Endothelial cell of umbilical vein (primary cell): ENCODE data around the gene ADORA2B. TPM values are rescaled to one million over a fixed set of nuclear protein-coding genes. Genes with fewer than 3 reads are reported as not detected.

ENCODE experiments used
- BruUV-seq: library from RNA; stranded (reverse); fragments of 400-500 nt; replicated peaks from 2 replicates; lab custom pipeline; 2021; lab: Mats Ljungman, UMichigan
- CTCF ChIA-PET: fragments of 300-600, 350-600 bp; sonication (Branson Sonifier 250); formaldehyde crosslinking; loops from one replicate; lab custom pipeline; 2021; ENCODE audit warnings: antibody characterized with exemption, inconsistent platforms; lab: Charles Lee
- POLR2A ChIA-PET: fragments of 300-600, 350-600 bp; sonication (Branson Sonifier 250); formaldehyde crosslinking; loops from one replicate; lab custom pipeline; 2021; ENCODE audit warnings: antibody characterized with exemption, inconsistent platforms; lab: Charles Lee
- DNase-seq: peaks from one replicate; pipeline ENCODE4 v3.0.0-alpha.2; 2011; ENCODE audit warnings: low read depth, low spot score
- FAIRE-seq: peaks from 2 replicates; lab custom pipeline; 2011; peaks lifted over from hg19 to GRCh38; lab: Jason Lieb, UNC
- H2AFZ ChIP-seq: 2 replicates; pipeline ENCODE4 v1.6.0; 2012; ENCODE audit warnings: low read depth, low read length, control low read depth, inconsistent platforms
- H3K27ac ChIP-seq: 2 replicates; pipeline ENCODE4 v1.5.1; 2011; ENCODE audit warnings: low read depth, mild to moderate bottlenecking, control low read depth, low read length, moderate library complexity; ENCODE audit not compliant: insufficient read depth
- H3K27me3 ChIP-seq, 2 experiments: 2 replicates each; pipeline versions ENCODE4 v1.6.0 to v1.6.1; 2011; ENCODE audit warnings: low read length in 2 of 2, mixed read lengths in 1 of 2; ENCODE audit not compliant: control insufficient read depth in 2 of 2, insufficient read depth in 2 of 2
- H3K36me3 ChIP-seq, 2 experiments: 2 replicates in 1 of 2; 3 replicates in 1 of 2; pipeline ENCODE4 v1.5.1; 2011; ENCODE audit warnings: low read length in 2 of 2, mild to moderate bottlenecking in 1 of 2, moderate library complexity in 1 of 2; ENCODE audit not compliant: control insufficient read depth in 2 of 2, insufficient read depth in 2 of 2; ENCODE audit errors: extremely low read depth in 1 of 2
- H3K4me1 ChIP-seq: 3 replicates; pipeline ENCODE4 v1.5.1; 2011; ENCODE audit warnings: mild to moderate bottlenecking, low read length; ENCODE audit not compliant: control insufficient read depth, insufficient read depth; ENCODE audit errors: extremely low read depth
- H3K4me2 ChIP-seq: 2 replicates; pipeline ENCODE4 v1.6.1; 2011; ENCODE audit warnings: low read length, control low read depth, mixed read lengths; ENCODE audit not compliant: insufficient read depth
- H3K4me3 ChIP-seq, 3 experiments: fragments of 200-600 bp in 1 of 3; sonication (generic), shearing (Covaris generic) in 1 of 3; replicated peaks in 1 of 3; 2 replicates each; pipeline ENCODE4 v1.5.1; 2011 to 2016; ENCODE audit warnings: control low read depth in 3 of 3, low read length in 3 of 3, mild to moderate bottlenecking in 2 of 3, inconsistent platforms in 1 of 3, low read depth in 1 of 3, moderate library complexity in 1 of 3; ENCODE audit not compliant: insufficient read depth in 1 of 3
- H3K79me2 ChIP-seq: 2 replicates; pipeline ENCODE4 v1.6.0; 2012; ENCODE audit warnings: low read length, inconsistent platforms; ENCODE audit not compliant: control insufficient read depth, insufficient read depth
- H3K9ac ChIP-seq: replicated peaks from 2 replicates; pipeline ENCODE3; 2011; ENCODE audit warnings: low read length, control low read depth; ENCODE audit not compliant: insufficient read depth; ENCODE audit errors: extremely low read depth
- H3K9me1 ChIP-seq: replicated peaks from 3 replicates; pipeline ENCODE4 v1.6.0; 2011; ENCODE audit warnings: mild to moderate bottlenecking, low read length; ENCODE audit not compliant: control insufficient read depth, insufficient read depth; ENCODE audit errors: extremely low read depth
- H3K9me3 ChIP-seq: replicated peaks from 2 replicates; pipeline ENCODE4 v1.5.1; 2012; ENCODE audit warnings: low read length, inconsistent platforms; ENCODE audit not compliant: control insufficient read depth, insufficient read depth
- H4K20me1 ChIP-seq: replicated peaks from 2 replicates; pipeline ENCODE3; 2011; ENCODE audit warnings: mild to moderate bottlenecking, low read length; ENCODE audit not compliant: control insufficient read depth, insufficient read depth; ENCODE audit errors: extremely low read depth
- CTCF ChIP-seq, 2 donors: IDR thresholded peaks; 1 replicate in 1 of 2; 2 replicates in 1 of 2; pipeline ENCODE4 v1.5.1; 2011; ENCODE audit warnings: low read length in 2 of 2, mild to moderate bottlenecking in 2 of 2, moderate library complexity in 2 of 2, control low read depth in 1 of 2, inconsistent platforms in 1 of 2, low read depth in 1 of 2; ENCODE audit not compliant: insufficient read depth in 1 of 2; ENCODE audit errors: extremely low read depth in 1 of 2
- EZH2 ChIP-seq: IDR thresholded peaks from 2 replicates; pipeline ENCODE4 v1.6.1; 2012; ENCODE audit warnings: borderline replicate concordance, low read depth, mild to moderate bottlenecking, moderate library complexity, low read length, inconsistent platforms; ENCODE audit not compliant: severe bottlenecking
- FOS ChIP-seq: IDR thresholded peaks from 2 replicates; pipeline ENCODE4 v1.6.1; 2011; ENCODE audit warnings: mild to moderate bottlenecking, low read length, moderate library complexity, borderline replicate concordance; ENCODE audit not compliant: insufficient read depth
- GATA2 ChIP-seq: IDR thresholded peaks from 2 replicates; pipeline ENCODE4 v1.7.0; 2011; ENCODE audit warnings: low read depth, mild to moderate bottlenecking, moderate library complexity, mixed read lengths, low read length; ENCODE audit not compliant: insufficient read length, insufficient read depth
- JUN ChIP-seq: IDR thresholded peaks from 2 replicates; pipeline ENCODE4 v1.6.1; 2011; ENCODE audit warnings: borderline replicate concordance, low read depth; ENCODE audit not compliant: insufficient read length, insufficient read depth
- MAX ChIP-seq: IDR thresholded peaks from 2 replicates; pipeline ENCODE4 v1.6.1; 2011; ENCODE audit not compliant: insufficient read depth, insufficient read length
- MYC ChIP-seq: IDR thresholded peaks from one replicate; pipeline ENCODE4 v1.6.1; 2011; ENCODE audit warnings: mild to moderate bottlenecking, low read depth, low read length
- POLR2A ChIP-seq: IDR thresholded peaks from 2 replicates; pipeline ENCODE4 v1.6.1; 2012; ENCODE audit warnings: low read depth, mild to moderate bottlenecking, control low read depth, low read length
- POLR2AphosphoS5 ChIP-seq: IDR thresholded peaks from 2 replicates; pipeline ENCODE4 v1.6.1; 2012; ENCODE audit warnings: low read depth, mild to moderate bottlenecking, control low read depth, low read length, moderate library complexity; ENCODE audit not compliant: insufficient read depth
- dilution Hi-C: fragments of 300-500 bp; cut with MboI; formaldehyde crosslinking; loops from one replicate; pipeline ENCODE4 v1.15.0; 2019; ENCODE audit warnings: low sequenced_read_pairs; ENCODE audit not compliant: extremely low pct_ligation_motif_present
- intact Hi-C: fragments of 100-400 bp; cut with micrococcal nuclease; formaldehyde crosslinking; loops from one replicate; pipeline ENCODE4 v1.10.0; 2022
- polyA plus RNA-seq, 4 experiments: library from polyadenylated mRNA; depleted of rRNA in 3 of 4; stranded (reverse) in 3 of 4; unstranded in 1 of 4; fragments of >200 nt; gene quantifications; 2 replicates each; pipeline versions ENCODE4 v1.2.1 to v1.2.3, GENCODE V29; 2011 to 2012; ENCODE audit warnings: missing spikeins in 1 of 4
- total RNA-seq: library from RNA; stranded (reverse); gene quantifications from 2 replicates; pipeline ENCODE4 v1.2.3, GENCODE V29; 2021

The ADORA2B gene
- total and polyA plus RNA-seq, 2 donors (not counting 3 experiments of a cell fraction or from before 2014, with no cell fraction given), result 8.8 to 9.8 TPM

GRCh38 chr17:15946611-15947120 lies 1.7 kb downstream of the ADORA2B start:
- dilution Hi-C loops, result no loop called here
- BruUV-seq, result no TSS peak
- peak overlapping the region; percentile 76 for H3K9ac ChIP-seq
- ChIA-PET CTCF (interaction anchor here (0.7 to 5.7 kb wide), 4 partner anchors 10 to 50 kb away, joined by 3 to 133 read pairs (median 12); partner anchors contain the start of genes TTC19 and ZSWIM7), POLR2A (interaction anchor here (0.6 kb wide), 1 partner anchor 319 kb away, joined by 11 read pairs; no protein-coding TSS in a partner anchor)
- no peaks in the 10 kb centered on the region for H3K9me1 ChIP-seq
- H3K4me2 ChIP-seq, result peak overlapping the region; percentile 92
- TF ChIP-seq EZH2, result no peak
- TF ChIP-seq POLR2A, result no peak
- TF ChIP-seq GATA2, result no peak
- no peak for TF ChIP-seq JUN
- no peak for TF ChIP-seq FOS
- TF ChIP-seq POLR2AphosphoS5, result no peak
- TF ChIP-seq MAX, result no peak
- TF ChIP-seq CTCF (IDR thresholded peaks at IDR 0.05; ENCODE audit: extremely low read depth in 1 of 2, insufficient read depth in 1 of 2, low read depth in 1 of 2, low read length in 2 of 2), result no peak
- no peak for TF ChIP-seq MYC
- FAIRE-seq (peak; percentile 12), DNase-seq (peak; percentile 15)
- peak overlapping the region in 1 of 3 experiments; percentile 67 for H3K4me3 ChIP-seq
- intact Hi-C loops, result no loop called here
- no peaks in the 10 kb centered on the region for H3K36me3 ChIP-seq
- H3K27ac ChIP-seq, result no peak overlapping the region
- peaks cover 26% of the 10 kb centered on the region for H3K4me1 ChIP-seq
- H3K27me3 ChIP-seq, result no peaks in the 10 kb centered on the region
- H3K9me3 ChIP-seq, result no peaks in the 10 kb centered on the region
- H4K20me1 ChIP-seq, result no peaks in the 10 kb centered on the region
- H3K79me2 ChIP-seq, result peaks cover 36% of the 10 kb centered on the region
- peak overlapping the region; percentile 41 for H2AFZ ChIP-seq
